ENCODE results near the gene THOC2.

DNA sequence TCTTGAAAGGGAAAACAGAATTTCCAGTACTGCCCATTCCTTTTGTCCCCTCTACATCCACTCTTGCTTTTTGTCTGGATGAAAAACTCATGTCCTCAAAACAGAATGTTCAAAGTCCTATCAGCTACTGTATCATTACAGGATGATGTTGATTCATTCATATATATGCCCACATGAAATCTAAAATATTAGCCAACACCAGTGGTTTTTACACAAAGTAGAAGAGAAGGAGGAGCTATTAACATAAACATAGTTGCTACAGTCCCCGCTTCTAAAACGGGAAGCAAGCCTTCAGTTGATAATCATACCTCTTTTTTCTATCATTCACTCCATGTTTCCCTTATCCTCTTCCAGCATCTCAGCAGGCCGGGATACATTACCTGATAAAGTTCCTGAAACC is 7.7 kb upstream of the THOC2 start:
- no peak for TF ChIP-seq HDAC2 (IDR thresholded peaks at IDR 0.05)
- TF ChIP-seq SMC3 (IDR thresholded peaks at IDR 0.05; ENCODE audit: borderline replicate concordance, low read length) = no peak

Measured in GM12878 (cell line).